ENCODE results near the gene ASPSCR1.
"Not testable (repeated sequence)": the region's sequence is repeated elsewhere in the genome, so short reads cannot be mapped to it uniquely, and the experiment has no call there.

The ASPSCR1 gene

DNA sequence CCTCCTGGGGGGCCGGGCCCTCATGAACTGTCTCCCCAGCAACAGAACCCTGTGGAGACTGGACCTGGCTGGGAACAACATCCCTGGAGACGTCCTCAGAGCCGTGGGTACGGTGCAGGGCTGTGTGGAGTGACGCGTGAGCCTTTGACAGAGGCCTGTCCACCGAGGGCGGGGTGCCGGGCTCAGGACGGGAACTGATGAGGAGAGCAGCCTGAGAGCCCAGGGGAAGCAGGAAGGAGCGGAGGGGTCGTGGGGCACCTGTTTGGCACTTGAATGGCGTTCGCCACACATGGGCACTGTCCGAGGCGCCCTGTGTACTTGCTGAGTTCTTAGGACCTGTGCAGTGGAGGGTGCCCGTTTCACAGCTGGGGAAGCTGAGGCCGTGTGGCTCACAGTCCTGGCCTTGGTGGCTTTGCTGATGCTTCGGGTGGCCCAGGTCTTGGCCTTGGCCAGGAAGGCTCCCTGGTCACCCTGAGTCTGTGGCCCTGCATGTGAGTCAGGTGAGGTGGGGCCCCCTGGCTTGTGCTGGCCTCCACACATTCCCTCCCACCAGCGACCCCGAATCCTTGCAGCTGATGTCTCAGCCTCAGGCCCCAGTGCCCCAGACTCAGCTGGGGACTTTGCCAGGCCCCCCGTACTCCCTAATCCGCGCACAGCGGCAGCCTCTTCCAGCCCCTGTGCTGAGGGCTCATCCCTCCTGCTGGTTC lies 48.1 kb downstream of the ASPSCR1 start:
- no peak for DNase-seq (ENCODE audit: low read depth)

DNA sequence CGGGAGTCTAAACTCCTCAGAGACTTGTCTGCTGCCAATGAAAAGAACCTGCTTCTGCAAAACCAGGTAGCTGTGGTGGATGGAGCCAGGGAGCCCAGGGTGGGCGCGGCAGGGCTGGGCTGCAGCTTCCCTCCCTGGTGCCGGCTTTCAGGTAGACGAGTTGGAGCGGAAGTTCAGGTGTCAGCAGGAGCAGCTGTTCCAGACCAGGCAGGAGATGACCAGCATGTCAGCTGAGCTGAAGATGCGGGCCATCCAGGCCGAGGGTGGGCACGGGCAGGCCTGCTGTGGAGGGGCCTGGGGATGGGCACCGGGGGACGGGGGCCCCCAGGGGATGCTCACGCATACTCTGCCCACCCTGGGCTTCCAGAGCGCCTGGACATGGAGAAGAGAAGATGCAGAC lies 50.8 kb downstream of the ASPSCR1 start:
- no peak for DNase-seq (ENCODE audit: low read depth)

DNA sequence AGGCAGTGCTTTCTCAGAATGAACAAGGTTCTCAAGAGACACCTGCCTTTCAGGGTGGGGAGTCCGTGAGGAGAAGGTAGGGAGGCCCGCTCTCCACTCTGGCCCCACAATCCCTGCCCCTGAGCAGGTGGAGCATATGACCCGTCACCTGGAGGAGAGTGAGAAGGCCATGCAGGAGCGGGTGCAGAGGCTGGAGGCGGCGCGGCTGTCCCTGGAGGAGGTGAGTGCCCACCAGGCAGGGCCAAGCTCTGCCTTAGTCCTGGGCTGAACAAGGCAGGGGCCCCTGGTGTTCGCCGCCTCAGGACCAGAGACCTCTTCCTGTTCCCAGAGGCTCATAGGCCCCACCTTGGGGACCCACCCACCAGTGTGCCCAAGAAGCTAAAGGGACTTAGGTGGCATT lies 51.5 kb downstream of the ASPSCR1 start:
- DNase-seq (ENCODE audit: low read depth), result no peak

DNA sequence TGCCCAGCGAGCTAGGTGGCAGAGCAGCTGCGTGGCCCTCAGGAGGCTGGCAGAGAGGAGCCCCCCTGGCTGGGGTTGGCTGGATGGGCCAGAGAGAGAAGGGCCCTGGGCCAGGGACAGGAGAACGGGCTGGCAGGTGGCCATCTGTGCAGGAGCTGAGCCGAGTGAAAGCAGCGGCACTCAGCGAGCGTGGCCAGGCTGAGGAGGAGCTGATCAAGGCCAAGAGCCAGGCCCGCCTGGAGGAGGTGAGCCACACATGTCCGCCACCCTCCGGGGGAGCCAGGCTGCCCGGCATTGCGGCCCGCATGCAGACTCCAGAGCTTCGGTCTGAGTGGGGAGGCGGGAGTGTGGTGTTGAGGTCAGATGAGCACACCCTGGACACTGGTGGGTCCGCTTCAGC lies 52.0 kb downstream of the ASPSCR1 start:
- no peak for DNase-seq (ENCODE audit: low read depth)

DNA sequence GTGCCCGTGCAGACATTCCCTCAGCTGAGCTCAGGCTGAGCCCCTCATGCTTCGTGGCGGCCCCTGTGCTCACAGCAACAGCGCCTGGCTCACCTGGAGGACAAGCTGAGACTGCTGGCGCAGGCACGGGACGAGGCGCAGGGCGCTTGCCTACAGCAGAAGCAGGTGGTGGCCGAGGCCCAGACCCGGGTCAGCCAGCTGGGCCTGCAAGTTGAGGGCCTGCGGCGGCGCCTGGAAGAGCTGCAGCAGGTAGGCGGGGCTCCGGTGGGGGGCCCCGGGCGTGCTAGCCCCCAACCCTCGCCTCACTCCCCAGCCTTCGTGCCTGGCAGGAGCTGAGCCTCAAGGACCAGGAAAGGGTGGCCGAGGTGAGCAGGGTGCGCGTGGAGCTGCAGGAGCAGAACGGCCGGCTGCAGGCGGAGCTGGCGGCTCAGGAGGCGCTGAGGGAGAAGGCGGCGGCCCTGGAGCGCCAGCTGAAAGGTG lies 52.6 kb downstream of the ASPSCR1 start:
- no peak for DNase-seq (ENCODE audit: low read depth)

DNA sequence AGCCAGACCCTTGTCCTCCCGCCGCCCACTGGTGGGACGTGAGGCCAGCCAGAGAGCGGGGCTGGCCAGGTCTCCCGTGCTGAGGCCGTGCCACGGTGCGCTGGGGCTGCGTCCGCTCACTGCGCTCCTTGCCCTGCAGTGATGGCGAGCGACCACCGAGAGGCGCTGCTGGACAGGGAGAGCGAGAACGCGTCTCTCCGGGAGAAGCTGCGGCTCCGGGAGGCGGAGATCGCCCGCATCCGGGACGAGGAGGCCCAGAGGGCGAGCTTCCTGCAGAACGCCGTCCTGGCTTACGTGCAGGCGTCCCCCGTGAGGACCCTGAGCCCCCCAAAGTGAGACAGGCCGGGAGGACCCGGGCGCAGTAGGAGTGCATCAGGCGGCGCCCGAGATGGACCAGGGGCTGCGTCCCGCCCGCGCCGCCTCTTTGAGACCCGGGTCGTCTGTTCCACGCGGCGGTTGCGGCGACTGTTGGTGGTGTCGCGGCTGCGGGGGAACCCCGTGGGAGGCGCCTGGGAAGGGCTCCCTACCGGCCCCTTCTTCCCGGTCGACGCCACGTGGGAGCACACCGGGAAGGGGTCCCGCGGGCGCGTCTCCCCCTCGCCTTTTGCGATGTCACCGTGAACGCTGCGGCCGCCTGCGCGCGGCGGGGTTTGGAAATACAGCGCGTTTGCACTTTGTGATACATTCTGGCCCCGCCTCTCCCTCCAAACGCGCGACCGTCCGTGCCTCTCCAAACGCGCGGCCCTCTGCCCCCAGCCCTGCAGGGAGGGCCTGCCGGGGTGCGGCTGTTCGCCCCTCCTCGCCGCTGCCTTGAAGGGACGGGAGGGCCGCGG lies 53.3 kb downstream of the ASPSCR1 start:
- peak; percentile 55 for DNase-seq (ENCODE audit: low read depth)

DNA sequence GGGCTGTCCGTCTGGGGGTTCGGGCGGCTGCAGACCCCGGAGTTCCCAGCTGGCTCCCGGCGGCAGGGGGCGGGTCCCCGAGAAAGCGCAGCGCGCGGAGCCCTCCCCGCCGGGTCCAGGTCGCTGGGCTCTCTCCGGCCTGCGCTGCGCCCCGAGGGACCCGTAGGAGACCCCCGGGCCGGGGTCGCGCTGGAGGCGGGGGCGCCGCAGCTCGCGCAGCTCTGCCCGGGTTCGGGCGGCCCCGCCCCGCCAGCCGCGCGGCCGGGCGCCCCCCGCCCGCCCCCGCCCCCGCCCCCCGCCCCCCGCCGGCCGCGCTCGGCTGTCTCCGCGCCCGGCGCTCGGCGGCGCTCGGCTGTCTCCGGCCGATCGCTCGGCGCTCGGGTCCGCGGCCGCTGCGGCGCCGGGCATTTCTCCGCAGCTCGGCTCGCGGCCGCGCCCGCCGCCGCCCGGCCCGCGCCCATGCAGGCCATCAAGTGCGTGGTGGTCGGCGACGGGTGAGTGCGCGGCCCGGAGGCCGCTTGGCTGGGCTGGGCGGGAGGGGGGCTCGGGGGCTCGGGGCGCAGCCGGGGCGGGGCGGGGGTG lies 54.0 kb downstream of the ASPSCR1 start, which contains the start of gene RAC3:
TSS of gene RAC3 (plus strand) at position 376 of the 582 bp plus-strand sequence. CDS start at position 460, 84 bp downstream.
- no peak for DNase-seq (ENCODE audit: low read depth)

DNA sequence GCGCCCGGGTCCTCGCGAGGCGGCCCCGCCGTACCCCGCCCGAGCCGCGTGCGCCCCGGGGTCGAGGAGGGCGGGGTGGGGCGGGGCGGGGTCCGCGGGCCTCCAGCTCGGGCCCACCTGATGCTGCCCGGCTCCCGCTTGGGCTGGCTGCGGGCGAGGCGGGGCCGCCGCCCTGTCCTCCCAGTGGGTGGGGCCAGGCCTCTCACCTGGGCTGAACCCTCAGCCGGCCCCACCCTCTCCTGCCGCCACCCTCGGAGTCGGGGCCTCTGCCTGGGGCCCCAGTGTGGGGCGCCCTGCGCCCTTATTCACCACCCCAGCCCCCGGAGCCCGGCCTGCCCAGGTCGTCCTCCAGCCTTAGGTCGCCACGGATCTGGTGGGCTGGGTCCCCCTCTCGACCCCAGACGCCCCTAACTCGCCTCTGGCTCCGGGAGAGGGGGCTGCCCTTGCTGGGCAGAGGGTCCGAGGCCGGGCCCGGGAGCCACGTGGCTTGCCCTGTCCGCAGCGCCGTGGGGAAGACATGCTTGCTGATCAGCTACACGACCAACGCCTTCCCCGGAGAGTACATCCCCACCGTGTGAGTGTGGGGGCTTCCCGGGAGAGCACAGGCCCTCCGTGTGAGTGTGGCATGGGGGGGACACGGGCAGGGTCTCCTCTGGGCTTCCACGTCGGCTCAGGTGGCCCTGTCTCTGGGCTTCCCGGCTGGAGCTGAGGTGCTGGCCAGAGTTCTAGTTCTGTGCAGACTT lies 54.6 kb downstream of the ASPSCR1 start:
- DNase-seq (ENCODE audit: low read depth), result no peak

DNA sequence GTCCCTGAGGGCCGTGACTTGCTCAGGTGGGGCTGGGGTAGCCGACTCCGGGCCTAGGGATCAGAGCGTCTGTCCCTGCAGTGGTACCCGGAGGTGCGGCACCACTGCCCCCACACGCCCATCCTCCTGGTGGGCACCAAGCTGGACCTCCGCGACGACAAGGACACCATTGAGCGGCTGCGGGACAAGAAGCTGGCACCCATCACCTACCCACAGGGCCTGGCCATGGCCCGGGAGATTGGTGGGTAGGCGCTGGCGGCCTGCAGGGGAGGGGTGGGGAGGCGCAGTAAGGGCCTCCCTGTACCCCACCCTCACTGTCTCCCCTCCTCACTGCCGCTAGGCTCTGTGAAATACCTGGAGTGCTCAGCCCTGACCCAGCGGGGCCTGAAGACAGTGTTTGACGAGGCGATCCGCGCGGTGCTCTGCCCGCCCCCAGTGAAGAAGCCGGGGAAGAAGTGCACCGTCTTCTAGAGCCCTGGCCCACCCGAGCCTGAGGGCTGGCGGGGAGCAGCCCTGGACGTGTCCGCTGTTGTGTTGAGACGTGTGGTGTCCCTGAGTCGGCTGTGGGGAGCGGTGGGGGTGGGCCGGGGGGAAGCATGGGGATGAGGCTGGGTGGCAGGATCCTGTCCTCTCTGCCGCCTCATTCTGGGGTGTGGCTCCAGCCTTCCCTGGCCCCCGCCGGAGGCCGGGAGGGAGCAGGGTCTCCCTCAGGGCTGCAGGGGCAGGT lies 56.1 kb downstream of the ASPSCR1 start:
- DNase-seq (ENCODE audit: low read depth), result no peak

DNA sequence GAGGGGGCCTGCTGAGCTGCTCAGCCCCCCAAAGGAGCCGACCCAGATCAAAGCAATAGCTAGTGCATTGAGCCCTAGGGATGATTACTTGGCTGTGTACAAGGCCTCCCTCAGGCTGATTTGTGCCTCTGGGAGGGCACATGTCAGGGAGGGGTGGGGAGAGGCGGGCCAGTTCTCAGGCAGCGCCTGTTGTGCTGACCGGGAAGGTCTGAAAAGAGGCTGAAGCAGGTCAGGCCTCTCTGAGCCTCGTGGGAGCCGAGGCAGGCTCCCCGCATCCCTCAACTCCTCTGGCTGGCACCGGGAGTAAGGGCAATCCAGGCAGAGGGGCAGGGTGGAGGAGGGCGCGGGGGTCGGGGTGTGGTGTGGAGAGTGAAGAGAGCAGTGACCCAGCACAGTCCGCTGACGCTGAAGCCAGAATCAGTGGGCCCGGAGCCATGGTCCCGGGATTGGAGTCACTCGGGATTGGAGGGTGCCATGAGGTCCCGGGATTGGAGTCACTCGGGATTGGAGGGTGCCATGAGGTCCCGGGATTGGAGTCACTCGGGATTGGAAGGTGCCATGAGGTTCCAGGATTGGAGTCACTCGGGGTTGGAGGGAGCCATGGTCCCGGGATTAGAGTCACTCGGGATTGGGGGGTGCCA lies 57.1 kb downstream of the ASPSCR1 start:
- no peak for DNase-seq (ENCODE audit: low read depth)

DNA sequence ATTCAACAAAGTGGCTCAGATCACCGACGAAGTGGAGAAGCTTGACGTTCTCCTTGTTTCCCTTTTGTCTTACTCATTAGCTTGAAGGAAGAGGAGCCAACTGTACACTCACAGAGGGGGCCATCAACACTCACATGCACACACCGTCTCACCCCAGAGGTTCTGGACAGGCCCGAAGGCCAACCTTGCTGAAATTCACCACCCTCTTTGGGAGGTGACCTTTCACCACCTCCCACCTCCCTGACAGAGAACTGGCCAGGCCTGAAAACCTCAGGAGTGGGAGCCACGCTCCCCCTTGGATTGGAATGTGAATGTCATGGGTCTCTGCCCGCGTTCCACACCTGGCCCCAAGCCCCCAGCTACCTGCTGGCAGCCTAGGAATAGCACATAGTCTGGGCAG lies 58.1 kb downstream of the ASPSCR1 start:
- DNase-seq (ENCODE audit: low read depth), result no peak

DNA sequence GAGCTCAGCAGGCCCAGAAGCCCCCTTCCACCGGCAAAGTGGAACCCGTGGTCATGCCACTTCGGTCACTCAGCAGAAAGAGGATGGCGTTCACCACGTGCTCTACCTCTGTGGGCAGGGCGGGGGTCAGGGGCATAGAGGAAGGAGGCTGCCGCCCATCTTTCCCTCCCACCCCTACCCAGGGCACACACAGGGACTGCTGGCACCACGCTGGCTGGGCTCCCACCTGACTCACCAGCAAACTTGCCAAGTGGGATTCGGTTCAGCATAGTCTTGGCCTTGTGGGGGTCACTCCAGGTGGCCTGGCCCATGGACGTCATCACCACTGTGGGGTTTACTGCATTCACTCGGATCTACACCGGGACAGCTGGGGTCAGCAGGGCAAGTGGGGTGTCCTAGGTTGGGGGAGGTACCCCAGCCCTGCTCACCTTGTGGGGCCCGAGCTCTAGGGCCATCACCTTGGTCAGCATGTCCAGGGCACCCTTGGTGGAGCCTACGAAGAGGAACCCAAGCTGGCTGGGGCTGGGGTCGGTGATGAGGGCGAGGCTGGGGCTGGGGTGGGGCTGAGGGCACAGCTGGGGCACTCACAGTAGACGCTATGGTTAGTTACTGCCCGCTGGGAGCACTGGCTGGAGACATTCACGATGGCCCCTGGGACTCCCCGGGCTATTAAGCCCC lies 58.7 kb downstream of the ASPSCR1 start:
- no peak for DNase-seq (ENCODE audit: low read depth)

DNA sequence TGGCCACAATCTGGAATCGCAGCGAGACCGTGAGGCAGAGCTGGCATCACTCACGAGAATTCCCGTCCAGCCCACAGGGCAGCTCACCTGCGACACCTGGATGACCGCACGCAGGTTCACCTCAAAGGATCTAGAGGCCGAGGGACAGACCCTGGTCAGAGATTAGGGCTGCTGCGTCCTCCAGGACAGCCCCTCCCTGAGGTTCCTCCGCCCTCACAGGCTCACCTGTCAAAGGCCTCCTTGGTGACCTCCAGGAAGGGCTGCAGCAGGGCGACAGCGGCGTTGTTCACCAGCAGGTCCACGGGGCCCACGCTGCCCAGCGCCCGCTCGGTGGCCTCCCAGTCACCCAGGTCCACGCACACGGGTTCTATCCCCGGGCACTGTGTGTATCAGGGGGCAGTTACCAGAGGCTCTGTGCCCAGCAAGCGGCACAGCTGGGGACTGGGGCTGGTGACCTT lies 59.2 kb downstream of the ASPSCR1 start:
- no peak for DNase-seq (ENCODE audit: low read depth)

DNA sequence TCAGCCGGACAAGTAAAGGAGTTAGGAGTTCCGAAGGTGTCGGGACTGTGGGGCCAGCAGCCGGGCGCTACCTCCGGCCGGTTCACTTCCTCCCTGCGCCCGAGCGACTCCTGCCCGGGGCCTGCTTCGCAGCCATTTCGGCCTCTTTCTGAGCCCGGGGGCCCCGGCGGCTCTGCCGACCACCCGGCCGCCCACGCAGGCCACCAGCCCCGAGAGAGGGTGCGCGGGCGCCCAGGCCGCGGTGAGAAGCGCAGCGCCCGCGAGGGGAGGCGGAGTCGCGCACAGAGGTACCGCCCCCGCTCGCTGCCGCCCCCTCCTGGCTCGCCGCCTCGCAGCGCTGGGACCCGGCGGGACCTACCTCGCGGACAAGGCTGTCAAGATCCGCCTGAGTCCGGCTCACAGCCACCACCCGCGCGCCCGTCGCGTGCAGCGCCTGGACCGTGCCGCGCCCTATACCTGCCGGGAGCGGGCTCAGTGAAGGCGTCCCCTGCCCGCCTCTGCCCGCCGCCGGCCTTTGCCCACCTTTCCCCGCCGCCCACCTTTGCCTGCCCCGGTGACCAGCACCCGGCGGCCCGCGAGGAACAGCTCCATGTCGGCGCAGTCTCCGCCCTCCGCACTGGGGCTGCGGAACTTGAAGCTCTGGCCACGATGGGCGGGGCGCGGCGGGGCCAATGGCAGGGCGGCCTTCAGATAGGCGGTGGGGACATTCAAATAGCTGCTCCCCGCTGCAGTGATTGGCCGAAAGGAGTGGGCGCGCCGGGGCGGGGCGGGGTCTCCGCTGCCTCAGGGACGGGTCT lies 59.9 kb downstream of the ASPSCR1 start, which contains the start of gene DCXR:
TSS of gene DCXR (minus strand) at position 606 of the 797 bp plus-strand sequence. CDS start at position 591, 15 bp downstream.
- peak; percentile 86 for DNase-seq (ENCODE audit: low read depth)

DNA sequence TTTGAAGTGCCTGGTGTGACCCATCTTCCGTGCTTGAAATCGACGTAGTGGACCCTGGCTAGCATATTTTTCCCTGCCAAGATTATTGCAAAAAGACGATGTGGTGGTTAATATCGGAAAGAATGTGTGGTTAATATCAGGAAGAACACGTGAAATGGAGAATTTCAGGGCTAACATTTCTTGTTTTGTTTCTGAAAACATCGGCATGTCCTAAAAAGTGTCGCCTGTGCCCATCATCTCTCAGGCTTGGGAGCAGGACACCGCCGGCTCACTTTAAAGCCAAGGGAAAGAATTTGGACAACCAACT lies 60.4 kb downstream of the ASPSCR1 start:
- no peak for DNase-seq (ENCODE audit: low read depth)

DNA sequence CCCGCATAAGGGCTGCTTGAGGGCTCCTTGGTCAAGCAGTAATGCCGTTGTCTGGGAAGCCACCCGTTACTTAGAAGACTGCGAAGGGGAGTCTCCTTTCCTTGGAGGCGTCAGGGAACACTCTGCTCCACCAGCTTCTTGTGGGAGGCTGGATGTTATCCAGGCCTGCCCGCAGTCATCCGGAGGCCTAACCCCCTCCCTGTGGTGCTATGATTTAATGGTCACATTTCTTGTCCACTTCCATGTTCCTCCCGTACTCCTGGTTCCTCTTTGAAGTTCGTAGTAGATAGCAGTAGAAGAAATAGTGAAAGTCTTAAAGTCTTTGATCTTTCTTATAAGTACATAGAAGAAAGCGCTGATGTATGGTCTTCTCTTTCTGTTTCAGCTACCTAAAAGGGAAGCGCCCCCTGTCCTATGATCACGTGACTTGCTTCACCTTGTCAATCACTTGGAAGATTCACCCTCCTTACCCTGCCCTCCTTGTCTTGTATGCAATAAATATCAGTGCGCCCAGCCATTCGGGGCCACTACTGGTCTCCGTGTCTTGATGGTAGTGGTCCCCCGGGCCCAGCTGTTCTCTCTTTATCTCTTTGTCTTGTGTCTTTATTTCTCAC lies 61.5 kb downstream of the ASPSCR1 start:
- DNase-seq (ENCODE audit: low read depth), result not testable (repeated sequence)

DNA sequence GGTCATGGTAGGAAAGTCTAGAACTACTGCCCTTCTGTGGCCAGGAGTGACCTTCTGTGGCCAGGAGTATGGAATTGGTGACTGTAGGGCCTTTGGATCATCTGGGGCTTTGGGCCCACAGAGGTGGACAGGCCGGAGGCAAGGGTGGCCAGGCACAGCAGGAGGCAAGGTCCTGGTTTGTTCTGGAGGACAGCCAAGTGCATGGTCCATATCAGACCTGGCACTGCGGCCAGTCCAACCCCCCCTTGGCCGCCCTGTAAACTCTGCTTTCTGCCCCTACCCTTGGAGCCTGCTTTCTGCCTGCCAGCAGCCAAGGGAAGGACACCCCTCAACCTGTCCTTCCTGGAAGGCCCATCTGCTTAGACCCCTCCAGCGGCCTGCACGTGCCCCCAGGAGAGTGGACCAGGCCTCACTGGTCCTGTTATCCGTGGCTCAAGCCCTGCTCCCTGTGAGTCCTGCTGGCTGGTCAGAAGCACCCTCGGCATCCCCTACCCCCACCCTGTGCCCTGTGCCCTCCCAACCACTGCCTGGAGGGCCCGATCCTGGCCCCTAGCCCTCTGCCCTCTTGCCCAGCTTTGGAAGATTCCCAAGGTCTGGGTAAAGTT lies 62.4 kb downstream of the ASPSCR1 start:
- no peak for DNase-seq (ENCODE audit: low read depth)

DNA sequence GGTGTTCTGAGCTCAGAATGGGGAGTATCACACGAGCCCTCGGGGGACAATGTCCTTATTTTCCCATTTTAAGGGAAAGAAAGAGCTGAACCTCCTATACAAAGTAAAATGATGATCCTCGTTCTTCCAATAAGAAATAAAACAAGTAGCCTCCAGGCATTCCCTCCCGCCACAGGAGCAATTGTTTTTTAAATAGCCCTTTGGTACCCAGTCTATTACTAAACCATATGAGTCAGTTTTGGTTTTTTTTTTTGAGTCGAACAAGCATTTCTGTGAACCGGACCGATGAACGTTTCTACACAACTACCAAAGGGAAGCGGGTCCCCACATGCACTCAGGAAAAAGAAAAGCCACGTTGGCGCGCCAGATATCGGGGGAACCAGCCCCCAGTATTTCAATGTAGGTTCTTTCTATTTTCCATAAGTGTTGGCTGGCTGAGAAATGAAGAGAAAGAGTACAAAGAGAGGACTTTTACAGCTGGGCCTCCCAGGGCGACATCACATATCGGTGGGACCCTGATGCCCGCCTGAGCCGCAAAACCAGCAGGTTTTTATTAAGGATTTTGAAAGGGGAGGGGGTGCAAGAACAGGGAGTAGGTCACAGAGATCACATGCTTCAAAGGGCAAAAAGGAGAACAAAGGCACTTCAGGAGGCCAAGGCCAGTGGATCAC lies 63.9 kb downstream of the ASPSCR1 start:
- no peak for DNase-seq (ENCODE audit: low read depth)

Data from stimulated activated CD8-positive, alpha-beta memory T cell treated with anti-CD3 and anti-CD28 coated beads, Interleukin-15, amount 100 ng/mL, for 24 hours (primary cell).